Adrenal gland (tissue), 12 donors: ENCODE results near the gene DUSP22. TPM values are rescaled to one million over a fixed set of nuclear protein-coding genes. Genes with fewer than 3 reads are reported as not detected.

Source experiments
- DNase-seq, 7 donors: peaks; one replicate each; pipeline ENCODE4 v3.0.0-alpha.2; 2019 to 2020
- H3K27ac ChIP-seq, 5 donors: fragments of 200-600 bp; sonication (generic) in 4 of 5; 1 replicate in 3 of 5; 2 replicates in 2 of 5; pipeline versions ENCODE4 v1.5.1 to v1.8.0; 2016 to 2020; ENCODE audit warnings: mild to moderate bottlenecking in 1 of 5
- H3K27me3 ChIP-seq: fragments of 200-600 bp; 2 replicates; pipeline ENCODE4 v1.8.0; 2021
- H3K36me3 ChIP-seq, 2 donors: fragments of 200-600 bp; replicated peaks in 1 of 2; 1 replicate in 1 of 2; 2 replicates in 1 of 2; pipeline versions ENCODE4 v1.5.1 to v1.8.0; 2018 to 2022
- H3K4me1 ChIP-seq, 2 donors: fragments of 200-600 bp; replicated peaks in 1 of 2; 1 replicate in 1 of 2; 2 replicates in 1 of 2; pipeline versions ENCODE4 v1.5.1 to v1.8.0; 2018 to 2021
- H3K4me3 ChIP-seq, 4 donors: fragments of 200-600 bp; sonication (generic) in 3 of 4; one replicate each; pipeline ENCODE4 v1.5.1; 2016 to 2018
- H3K9me3 ChIP-seq, 3 donors: fragments of 200-600 bp; sonication (generic) in 1 of 3; replicated peaks in 1 of 3; 1 replicate in 2 of 3; 2 replicates in 1 of 3; pipeline versions ENCODE4 v1.5.1 to v1.8.0; 2016 to 2021
- CTCF ChIP-seq, 6 experiments: fragments of 450-650 bp in 4 of 6; fragments of 200-600 bp in 2 of 6; sonication (generic) in 1 of 6; IDR thresholded peaks; 1 replicate in 5 of 6; 2 replicates in 1 of 6; pipeline versions ENCODE4 v1.5.1 to v1.8.0; 2016 to 2021; ENCODE audit warnings: antibody characterized with exemption in 6 of 6, mild to moderate bottlenecking in 2 of 6, moderate library complexity in 1 of 6
- POLR2A ChIP-seq, 2 donors: fragments of 450-650 bp; IDR thresholded peaks; one replicate each; pipeline ENCODE4 v1.6.1; 2017; ENCODE audit warnings: antibody characterized with exemption in 2 of 2, mild to moderate bottlenecking in 2 of 2, moderate library complexity in 1 of 2
- WGBS, 4 donors: extraction: QIAGEN DNeasy Blood & Tissue Kit in 2 of 4; methylation state at CpG; one replicate each; pipeline versions ENCODE4 v1.1.5 to v1.1.7; 2013 to 2017; 5-methylcytosine and 5-hydroxymethylcytosine counted together
- intact Hi-C, 2 donors: fragments of 100-400 bp; cut with DNase I; formaldehyde crosslinking; loops; one replicate each; pipeline versions ENCODE4 v1.14.1 to v1.15.0; 2022 to 2023
- polyA plus RNA-seq, 3 donors: library from polyadenylated mRNA; stranded (reverse); fragments of 200-250 nt in 2 of 3; fragments of 350-450 nt in 1 of 3; fragmentation: Illumina TruSeq in 1 of 3; extraction: RNeasy Lipid Tissue Mini Kit (QIAGEN cat#74804) in 1 of 3; gene quantifications; one replicate each; pipeline ENCODE4 v1.2.3, GENCODE V29; 2013 to 2014
- total RNA-seq, 9 donors: library from RNA; depleted of rRNA in 4 of 9; stranded (reverse); fragments of >200 nt in 4 of 9; fragments of 120-200 nt in 1 of 9; fragmentation: NEBNext Ultra II Directional in 1 of 9; extraction: Animal tissue kit (Norgen Biotek cat#: 25700) in 1 of 9; gene quantifications; one replicate each; pipeline versions ENCODE4 v1.1.0 to v1.2.4, GENCODE V29; 2013 to 2023
- donor health status: healthy with polysubstance abuse.
- donor health status: Bipolar disorder and iron deficiency.
- donor health status: DM: yes; HTN: yes; CAD: no.
- donor health status: DM: no; HTN: no; CAD: no.
- donor health status: DM: no; HTN: no; CAD: no.
- donor health status: DM: yes; HTN: yes; CAD: no.

The DUSP22 gene
- total and polyA plus RNA-seq, 12 donors, result 16.7 to 39.3 (median 25.9) TPM

- no peak for DNase-seq
- H3K9me3 ChIP-seq, result no peaks in the 10 kb centered on the region
- no peaks in the 10 kb centered on the region for H3K36me3 ChIP-seq
- intact Hi-C loops, result no loop called here
- WGBS, 4 donors, result 68 to 71% (median 70%) methylated on average over 19 of the region's 19 CpGs
- no peaks in the 10 kb centered on the region for H3K4me1 ChIP-seq
- H3K27ac ChIP-seq, result no peak overlapping the region
- H3K27me3 ChIP-seq, result peaks cover 36% of the 10 kb centered on the region
- TF ChIP-seq POLR2A (IDR thresholded peaks at IDR 0.05), result no peak
- TF ChIP-seq CTCF (IDR thresholded peaks at IDR 0.05), result no peak
- H3K4me3 ChIP-seq, result no peak overlapping the region
Measured at GRCh38 chr6:366389-367297, 74.4 kb downstream of the DUSP22 start.

- no peak overlapping the region for H3K27ac ChIP-seq
- DNase-seq, result no peak
- H3K27me3 ChIP-seq, result peaks cover 38% of the 10 kb centered on the region
- no peaks in the 10 kb centered on the region for H3K36me3 ChIP-seq
- WGBS, 4 donors, result 74 to 82% (median 78%) methylated on average over 8 of the region's 8 CpGs
- intact Hi-C loops, result no loop called here
- H3K4me1 ChIP-seq, result no peaks in the 10 kb centered on the region
- H3K9me3 ChIP-seq, result no peaks in the 10 kb centered on the region
- H3K4me3 ChIP-seq, result no peak overlapping the region
- no peak for TF ChIP-seq POLR2A (IDR thresholded peaks at IDR 0.05)
- TF ChIP-seq CTCF (IDR thresholded peaks at IDR 0.05), result no peak
Measured at GRCh38 chr6:367298-367794, 75.1 kb downstream of the DUSP22 start.

- H3K27me3 ChIP-seq, result peaks cover 45% of the 10 kb centered on the region
- no peaks in the 10 kb centered on the region for H3K4me1 ChIP-seq
- no peak overlapping the region for H3K27ac ChIP-seq
- no peak for DNase-seq
- intact Hi-C loops, result no loop called here
- H3K4me3 ChIP-seq, result no peak overlapping the region
- 69 to 75% (median 72%) methylated on average over 17 of the region's 17 CpGs for WGBS, 4 donors
- TF ChIP-seq CTCF (IDR thresholded peaks at IDR 0.05) (no peak), POLR2A (IDR thresholded peaks at IDR 0.05) (no peak)
- no peaks in the 10 kb centered on the region for H3K9me3 ChIP-seq
- H3K36me3 ChIP-seq, result no peaks in the 10 kb centered on the region
Measured at GRCh38 chr6:367891-368630, 75.8 kb downstream of the DUSP22 start.
